ENCODE measurements around the gene TMEM151B.

DNA sequence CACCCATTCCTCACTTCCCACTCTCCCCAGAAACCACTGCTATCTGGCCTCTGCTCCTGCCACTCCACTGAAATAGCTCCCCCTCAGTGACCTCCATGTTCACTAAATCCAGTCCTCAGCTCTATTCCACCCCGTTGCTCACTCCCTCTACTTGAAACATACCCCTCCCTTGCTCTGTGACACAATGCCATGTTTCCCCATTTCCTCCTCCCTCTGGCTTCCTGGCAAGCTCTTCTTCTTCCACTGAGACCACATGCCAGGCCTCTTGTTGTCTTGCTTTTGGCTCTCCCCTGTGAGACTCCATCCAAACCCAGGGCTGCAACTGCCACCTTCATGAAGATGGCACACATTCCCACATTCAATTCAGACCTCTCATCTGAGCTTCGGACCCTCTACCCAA is 13.9 kb downstream of the TMEM151B start:
- TF ChIP-seq, protein P1, sequence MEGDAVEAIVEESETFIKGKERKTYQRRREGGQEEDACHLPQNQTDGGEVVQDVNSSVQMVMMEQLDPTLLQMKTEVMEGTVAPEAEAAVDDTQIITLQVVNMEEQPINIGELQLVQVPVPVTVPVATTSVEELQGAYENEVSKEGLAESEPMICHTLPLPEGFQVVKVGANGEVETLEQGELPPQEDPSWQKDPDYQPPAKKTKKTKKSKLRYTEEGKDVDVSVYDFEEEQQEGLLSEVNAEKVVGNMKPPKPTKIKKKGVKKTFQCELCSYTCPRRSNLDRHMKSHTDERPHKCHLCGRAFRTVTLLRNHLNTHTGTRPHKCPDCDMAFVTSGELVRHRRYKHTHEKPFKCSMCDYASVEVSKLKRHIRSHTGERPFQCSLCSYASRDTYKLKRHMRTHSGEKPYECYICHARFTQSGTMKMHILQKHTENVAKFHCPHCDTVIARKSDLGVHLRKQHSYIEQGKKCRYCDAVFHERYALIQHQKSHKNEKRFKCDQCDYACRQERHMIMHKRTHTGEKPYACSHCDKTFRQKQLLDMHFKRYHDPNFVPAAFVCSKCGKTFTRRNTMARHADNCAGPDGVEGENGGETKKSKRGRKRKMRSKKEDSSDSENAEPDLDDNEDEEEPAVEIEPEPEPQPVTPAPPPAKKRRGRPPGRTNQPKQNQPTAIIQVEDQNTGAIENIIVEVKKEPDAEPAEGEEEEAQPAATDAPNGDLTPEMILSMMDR (IDR thresholded peaks at IDR 0.05): no peak
- TF ChIP-seq POLR2A (IDR thresholded peaks at IDR 0.05) (no peak), POLR2AphosphoS5 (IDR thresholded peaks at IDR 0.05) (no peak)

Data from transverse colon (tissue), 4 donors.